Pulmonary artery endothelial cell (primary cell): Measurements from ENCODE around the gene MIGA1. TPM values are rescaled to one million over a fixed set of nuclear protein-coding genes. Genes with fewer than 3 reads are reported as not detected.
"Not testable (repeated sequence)": the region's sequence is repeated elsewhere in the genome, so short reads cannot be mapped to it uniquely, and the experiment has no call there.

ENCODE experiments used
- DNase-seq: peaks from one replicate; pipeline ENCODE4 v3.0.0-alpha.2; 2011; ENCODE audit warnings: low read depth, low spot score
- total RNA-seq: library from RNA; depleted of rRNA; stranded (reverse); fragments of >200 nt; gene quantifications from 2 replicates; pipeline ENCODE4 v1.2.3, GENCODE V29; 2014

The MIGA1 gene
- total RNA-seq, 1 donor from 2014 or later, result 9.9 TPM

DNA sequence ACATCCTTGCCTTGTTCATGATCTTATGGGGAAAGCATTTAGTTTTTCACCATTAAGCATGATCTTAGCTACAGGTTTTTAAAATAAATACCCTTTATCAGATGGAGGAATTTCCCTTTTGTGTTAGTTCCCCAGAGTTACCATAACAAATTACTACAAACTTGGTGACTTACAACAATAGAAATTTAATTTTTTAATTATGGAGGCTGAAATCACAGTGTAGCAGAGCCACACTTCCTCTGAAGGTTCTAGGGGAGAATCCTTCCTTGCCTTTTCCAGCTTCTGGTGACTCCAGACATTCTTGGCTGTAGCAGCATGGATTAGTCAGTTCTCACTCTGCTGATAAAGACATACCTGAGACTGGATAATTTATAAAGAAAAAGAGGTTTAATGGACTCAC lies 18.5 kb downstream of the MIGA1 start:
- peak; percentile 24 for DNase-seq

DNA sequence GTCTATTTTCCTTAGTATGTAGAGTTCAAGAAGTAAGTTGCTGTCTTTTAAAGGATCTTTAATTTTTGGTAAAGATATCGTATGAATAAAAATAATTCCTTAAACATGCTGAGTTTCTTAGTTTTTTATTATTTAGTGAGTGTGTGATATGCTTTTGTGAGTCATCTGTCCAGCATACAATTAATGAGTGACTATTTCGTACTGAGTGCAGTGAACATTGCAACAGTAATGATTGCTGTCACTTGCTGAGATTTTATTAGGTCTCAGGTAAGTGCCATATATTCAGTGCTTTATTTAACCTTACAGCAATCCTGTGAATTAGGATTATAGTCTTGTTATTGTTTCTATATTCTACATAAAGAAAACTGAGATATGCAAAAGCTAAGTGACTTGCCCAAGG lies 22.6 kb downstream of the MIGA1 start:
- DNase-seq, result no peak

DNA sequence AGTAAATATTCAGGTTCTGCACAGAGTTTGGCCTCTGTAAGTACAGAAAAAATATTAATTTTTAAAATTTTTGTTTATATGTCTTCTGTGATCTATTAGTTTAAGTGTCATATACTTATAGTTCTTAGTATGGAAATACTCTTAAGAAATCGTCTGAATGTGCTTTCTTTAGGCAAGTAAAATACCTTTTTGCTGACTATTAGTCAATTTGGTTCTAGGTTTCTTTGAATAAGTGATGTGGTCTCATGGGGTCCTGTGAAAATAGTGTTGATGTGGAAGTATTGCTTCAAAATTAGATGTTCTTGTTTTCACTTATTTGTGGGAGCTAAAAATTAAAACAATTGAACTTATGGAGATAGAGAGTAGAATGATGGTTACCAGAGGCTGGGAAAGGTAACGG lies 23.9 kb downstream of the MIGA1 start:
- no peak for DNase-seq

DNA sequence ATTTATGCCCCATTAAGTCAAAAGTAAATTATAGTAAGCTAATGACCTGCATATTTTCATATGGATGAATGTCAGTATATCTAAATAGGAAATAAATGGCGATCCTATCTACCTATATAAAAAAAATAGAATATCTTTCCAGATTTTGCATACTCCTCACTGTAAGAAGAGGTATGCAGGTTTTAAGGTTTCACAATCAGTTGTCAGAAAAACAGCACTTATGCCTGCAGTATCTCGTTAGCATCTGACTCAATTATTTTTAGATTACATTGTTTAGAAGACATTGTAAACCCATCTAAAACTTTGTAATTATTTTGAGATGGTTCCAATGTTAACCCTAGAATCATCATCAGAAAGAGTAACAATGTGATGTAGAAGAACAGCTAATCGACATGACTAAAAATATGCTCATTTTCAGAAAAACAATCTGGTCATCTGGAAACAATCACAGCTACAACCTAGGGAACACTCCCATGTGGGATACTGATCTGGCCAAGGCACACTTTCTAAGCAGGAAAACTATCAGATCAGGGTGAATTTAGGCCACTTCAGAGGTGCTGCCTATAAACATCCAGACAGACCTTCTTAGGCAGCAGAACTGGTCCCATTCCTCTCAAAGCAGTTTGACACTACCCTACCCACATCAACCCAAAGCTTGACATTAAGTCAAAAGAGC lies 30.5 kb downstream of the MIGA1 start:
- DNase-seq, result not testable (repeated sequence)

DNA sequence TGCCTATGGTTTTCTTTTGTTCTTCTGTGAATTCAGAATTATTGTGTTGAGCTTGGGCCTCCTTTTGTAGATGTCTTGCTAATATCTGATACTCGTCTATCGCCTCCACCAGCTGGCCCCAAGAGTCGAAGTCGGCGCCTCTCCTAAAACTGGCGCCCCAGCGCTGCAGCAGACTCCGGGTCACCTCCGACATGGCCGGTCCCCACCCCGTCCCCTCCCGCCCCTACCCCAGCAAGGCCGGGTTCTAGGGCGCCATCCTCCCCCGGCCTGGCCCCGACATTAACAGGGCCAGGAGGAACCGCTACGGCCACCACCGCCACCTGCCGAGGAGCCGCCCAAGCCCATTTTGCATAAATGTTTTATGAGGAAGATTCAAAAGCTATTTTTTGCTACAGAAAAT lies 32.1 kb downstream of the MIGA1 start:
- DNase-seq, result not testable (repeated sequence)

DNA sequence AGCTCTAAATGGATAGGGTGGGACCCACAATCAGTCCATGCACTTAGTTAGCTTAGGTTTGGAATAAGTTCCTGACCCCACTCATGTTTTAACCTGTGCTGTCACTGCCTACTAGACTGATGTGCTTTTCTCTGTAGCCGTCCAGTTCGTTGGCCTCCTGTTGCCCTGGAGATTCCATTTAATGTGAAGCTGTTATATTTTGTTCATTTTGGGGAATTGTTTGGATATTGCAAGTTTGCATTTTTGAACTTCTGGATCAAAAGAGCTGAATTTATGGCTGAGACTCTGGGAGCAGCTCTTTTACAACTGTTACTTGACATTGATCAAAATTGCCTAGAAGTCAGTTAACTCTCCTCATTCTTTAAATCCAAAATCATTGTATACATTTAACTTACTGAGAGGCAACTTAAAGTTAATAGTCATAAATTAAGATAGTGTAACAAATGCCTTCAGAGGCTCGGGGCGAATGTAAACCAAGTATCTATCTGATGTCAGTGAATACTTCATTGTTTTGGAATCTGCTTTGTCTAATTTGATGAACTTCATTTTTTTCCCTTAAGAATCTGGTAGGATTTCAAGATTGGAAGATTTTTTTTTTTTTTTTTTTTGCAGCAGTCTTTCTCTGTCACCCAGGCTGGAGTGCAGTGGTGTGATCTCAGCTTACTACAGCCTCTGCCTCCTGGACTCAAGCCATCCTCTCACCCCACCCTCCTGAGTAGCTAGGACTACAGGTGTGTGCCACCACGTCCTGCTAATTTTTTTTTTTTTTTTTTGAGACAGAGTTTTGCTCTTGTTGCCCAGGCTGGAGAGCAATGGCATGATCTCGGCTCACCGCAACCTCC lies 38.1 kb downstream of the MIGA1 start:
- DNase-seq, result no peak

DNA sequence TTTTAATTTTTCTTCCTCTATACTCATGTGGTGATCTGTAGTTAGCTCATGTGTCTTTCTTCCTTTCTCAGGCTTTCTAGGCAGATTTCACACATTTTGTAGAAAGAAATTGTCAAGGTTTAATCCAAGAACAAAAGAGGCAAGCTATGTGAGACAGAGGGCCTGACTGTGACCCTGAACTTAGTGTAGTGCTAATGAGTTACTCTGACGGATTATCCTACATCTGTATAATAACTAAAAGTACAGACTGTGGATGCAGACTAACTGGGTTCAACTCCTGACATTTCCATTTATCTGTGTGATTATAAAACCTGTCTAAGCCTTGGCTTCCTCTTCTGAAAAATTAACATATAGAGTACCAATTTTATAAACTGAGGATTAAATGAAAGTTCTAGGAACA lies 40.7 kb downstream of the MIGA1 start:
- no peak for DNase-seq

DNA sequence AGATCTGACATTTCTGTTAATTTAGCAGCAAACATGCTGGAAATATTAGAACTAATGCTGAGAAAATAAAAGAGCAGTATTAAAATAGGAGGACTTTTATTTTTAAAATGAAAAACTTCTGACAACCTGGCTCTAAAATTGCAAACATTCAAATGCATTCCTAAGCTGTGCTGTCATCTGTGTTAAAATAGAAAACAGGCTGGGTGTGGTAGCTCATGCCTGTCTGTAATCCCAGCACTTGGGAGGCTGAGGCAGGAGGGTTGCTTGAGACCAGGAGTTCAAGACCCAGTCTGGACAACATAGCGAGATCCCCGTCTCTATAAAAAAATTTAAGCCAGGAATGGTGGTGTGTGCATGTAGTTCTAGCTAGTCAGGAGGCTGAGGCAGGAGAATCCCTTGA lies 44.6 kb downstream of the MIGA1 start:
- no peak for DNase-seq

DNA sequence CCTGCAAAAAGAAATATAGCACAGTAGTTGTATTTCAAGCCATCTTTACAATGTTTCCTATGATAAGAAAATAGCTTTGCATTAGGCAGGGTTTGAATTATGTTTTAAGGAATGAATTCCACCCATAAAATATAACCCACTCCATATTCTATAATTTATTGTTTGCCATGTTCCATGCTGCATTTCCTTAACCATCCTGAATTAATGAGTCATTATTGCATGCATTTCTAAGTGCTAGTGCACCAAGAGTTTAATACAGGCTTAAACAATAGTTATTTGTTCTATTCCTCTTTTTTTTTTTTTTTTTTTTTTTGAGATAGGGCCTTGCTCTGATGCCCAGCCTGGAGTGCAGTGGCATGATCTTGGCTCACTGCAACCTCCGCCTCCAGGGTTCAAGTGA lies 45.2 kb downstream of the MIGA1 start:
- no peak for DNase-seq

DNA sequence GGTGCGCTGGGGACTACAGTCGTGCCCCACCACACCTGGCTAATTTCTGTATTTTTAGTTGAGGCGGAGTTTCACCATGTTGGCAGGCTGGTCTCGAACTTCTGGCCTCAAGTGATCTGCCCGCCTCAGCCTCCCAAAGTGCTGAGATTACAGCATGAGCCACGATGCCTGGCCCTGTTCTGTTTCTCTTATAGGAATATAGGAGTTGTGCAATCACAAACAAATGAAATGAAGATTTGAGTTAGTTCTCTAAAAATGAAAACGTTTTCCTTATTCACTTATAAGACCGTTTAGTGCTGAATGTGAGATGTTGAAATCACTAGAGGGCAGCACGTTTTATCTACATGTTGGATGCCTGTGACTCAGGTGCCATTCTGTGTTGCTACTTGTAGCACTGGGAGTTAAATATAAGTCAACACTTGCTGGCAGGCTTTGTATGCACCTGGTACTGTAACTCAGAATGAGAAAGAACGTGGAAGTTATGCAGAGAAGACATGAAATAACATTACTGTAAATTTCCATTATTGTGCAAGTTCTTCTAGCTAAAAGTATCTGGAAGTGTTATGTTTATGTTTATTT lies 45.8 kb downstream of the MIGA1 start:
- DNase-seq, result peak; percentile 55

DNA sequence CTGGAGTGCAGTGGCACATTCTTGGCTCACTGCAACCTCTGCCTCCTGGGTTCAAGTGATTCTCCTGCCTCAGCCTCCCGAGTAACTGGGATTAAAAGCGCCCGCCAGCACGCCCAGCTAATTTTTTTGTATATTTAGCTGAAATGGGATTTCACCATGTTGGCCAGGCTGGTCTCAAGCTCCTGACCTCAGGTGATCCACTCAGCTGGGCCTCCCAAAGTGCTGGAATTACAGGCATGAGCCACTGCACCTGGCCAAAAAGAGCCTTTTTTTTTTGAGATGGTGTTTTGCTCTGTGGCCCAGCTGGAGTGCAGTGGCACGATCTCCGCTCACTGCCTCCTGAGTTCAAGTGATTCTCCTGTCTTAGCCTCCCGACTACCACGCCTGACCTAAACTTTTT lies 47.4 kb downstream of the MIGA1 start:
- not testable (repeated sequence) for DNase-seq

DNA sequence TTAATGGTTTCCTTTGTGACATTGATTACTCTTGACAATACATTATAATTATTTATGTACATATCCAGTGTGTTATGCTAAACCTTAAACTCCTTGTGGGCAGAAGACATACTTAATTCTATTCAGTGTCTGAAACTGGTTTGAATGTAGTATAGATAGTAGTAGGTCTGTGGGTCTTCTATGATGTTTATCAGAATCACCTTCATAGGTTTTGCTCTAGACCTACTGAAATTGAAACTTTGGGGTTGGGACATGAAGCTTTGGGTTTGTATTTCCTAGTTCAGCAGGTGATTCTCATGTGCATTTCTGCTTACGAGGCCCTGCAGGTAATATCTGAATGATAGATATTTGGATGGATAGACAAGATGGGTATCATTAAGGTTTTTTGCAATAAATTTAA lies 48.6 kb downstream of the MIGA1 start:
- DNase-seq, result no peak

DNA sequence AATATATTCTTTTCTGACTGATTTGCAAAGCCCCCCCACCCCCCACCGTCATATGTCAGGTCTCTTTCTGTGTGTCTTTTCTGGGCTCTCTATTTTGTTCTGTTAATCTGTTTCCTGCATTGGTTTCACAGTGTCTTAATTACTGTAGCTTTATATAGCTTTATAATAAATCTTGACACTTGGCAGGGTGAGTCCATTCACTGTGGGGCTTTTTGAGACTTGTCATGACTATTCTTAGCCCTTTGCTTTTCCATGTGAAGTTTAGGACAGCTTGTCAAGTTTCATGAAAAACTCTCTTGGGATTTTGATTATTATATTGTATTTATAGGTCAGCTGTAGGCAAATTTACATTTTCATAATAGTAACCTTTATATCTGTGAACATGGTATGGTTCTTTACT lies 50.4 kb downstream of the MIGA1 start:
- DNase-seq, result no peak

DNA sequence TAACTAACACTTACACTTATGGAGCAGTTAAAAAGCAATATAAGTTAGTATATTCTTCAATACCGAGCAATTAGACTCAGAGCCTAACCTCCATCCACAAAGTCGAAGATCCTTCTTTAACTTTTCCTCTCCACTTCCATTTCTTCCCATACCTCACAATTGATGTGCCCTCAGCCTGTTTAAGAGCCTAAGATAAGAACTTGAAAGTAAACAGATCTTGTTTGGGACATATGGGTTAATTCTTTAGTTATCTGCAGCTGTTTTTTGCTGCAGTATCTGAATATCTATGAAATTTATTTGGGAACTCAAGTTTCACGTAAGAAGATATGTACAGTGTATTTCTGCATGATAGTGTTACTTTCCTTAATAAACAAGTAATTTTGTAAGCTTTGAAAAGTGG lies 51.5 kb downstream of the MIGA1 start:
- no peak for DNase-seq

DNA sequence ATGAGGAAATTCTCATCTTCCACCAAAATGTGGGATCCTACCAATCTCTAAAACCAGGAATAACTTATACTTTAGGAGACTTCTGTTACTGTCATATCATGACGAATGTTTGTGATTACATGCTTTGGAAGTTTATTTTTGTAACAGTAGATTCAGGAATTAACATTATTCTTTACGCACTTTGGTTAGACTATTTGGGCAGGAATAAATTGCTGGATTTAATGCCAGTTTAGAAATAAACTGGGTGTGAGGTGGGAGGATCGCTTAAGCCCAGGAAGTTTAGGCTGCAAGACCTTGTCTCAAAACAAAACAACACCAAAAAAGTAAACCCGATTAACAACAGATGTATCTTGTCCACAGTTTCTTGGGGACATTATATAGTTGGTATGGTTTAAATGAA lies 52.1 kb downstream of the MIGA1 start:
- DNase-seq, result no peak

DNA sequence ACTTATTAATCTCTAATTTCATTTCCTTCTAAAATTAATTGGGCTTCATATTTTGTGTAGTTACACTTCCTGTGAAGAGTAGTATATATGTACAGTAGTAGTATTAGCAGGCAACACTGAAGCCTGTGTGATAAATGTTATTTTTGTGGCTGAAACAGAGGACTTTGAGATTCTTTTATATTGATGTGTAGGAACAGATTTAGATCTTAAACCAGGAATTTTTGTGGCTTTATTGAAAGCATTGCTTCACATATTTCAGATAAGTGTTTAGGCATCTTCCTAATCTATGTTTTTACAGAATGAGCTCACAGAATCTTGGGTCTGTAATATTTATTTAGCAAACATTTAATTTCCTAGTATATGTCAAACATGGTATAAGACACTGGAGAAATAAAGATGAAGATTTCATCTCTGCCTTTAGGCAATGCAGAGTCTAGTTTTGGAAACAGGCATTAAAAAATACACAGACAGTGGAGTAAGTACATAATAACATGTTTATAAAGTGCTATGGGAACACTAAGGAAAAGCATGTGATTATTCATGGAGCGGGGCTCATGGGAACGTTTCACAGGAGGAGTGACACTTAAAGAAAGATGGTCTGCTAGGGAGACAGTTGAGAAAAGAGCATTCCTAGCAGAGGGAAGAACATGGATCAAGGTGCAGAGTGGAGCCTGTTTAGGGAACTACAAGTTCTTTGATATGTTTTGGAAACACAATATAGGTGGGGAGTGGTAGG lies 52.7 kb downstream of the MIGA1 start:
- peak; percentile 43 for DNase-seq

DNA sequence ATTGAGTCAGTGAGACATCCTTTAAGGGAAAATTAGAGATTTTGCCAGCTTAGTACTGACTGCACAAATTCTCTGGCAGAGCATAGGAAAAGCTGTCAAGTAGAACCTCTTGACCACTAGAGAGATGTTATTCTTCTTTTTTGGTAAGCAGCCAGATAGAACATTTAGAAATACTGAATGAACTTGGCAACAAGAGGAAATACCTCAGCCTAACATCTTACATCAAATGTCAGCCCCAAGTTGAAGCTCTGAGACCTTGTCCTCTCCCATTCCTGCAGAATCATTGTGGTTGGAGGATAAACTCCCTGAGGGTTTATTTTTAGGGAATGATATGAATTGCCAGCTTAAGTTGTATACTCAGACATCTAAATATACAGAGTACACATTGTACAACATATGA lies 53.5 kb downstream of the MIGA1 start:
- peak; percentile 78 for DNase-seq

DNA sequence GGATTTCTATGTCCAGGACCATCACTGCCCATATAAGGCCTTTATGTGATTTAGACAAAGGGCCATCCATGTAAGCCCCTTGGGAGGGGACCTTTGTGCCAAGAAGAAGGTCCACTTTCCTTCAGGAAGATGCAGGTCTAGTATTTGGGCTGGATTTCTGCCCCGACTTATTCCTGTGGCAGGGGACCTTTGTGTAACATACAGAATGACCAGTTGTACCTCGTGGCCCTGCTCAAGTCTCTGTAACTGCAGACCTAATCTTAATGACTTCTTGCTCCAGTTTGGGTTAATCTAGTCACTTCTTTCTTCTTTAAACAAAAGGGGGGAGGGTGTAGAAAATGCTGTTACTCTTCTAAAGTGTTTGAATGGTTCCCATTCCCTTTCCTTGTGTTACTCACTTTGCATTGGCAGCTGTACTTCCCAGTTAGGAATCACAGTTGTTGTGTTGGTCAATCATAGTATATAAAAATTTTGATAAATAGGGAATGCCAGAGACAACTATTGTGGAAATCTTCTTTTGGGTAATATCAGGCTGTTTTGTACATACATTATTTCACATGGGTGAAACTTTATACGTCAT lies 54.2 kb downstream of the MIGA1 start:
- no peak for DNase-seq

DNA sequence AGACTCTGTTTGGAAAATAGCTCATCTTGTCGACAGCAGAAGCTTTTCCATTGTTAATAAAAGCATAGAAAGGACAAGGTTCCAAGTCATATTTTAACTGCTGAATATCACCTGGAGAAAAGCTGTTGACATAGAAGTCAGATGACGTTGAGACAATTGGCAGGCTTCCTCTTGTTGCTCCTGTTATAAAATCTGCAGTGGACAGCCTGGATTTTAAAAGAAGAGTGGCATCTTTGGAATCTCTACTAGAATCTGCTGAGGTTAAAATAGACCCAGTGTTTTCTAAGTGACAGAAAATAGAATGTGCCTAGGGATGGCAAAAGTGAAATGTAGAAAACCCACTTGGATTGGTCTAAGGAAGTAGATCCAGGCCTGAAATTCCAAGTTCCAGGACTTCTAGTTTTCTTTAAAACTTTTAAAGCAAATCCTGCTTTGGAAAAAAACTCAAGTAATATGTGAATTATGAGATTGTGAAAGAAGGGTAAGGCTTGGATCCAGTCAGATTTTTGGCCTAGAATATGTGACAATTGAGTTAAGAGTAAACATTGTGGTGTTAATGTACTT lies 55.4 kb downstream of the MIGA1 start:
- no peak for DNase-seq

DNA sequence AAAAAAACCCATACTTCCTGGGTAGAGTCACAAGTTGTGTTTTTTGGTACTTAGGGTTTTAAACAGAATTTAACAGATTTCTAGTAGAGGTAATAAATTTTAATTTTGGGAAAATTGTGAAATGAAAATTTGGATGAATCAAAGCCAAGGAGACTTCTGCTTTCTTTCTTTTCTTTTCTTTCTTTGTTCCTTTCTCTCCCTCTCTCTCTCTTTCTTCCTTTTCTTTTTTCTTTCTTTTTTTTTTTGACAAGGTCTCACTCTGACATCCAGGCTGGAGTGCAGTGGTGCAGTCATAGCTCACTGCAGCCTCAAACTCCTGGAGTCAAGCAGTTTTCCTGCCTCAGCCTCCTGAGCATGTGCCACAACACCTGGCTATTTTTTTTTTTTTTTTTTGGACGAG lies 62.1 kb downstream of the MIGA1 start:
- DNase-seq, result no peak

DNA sequence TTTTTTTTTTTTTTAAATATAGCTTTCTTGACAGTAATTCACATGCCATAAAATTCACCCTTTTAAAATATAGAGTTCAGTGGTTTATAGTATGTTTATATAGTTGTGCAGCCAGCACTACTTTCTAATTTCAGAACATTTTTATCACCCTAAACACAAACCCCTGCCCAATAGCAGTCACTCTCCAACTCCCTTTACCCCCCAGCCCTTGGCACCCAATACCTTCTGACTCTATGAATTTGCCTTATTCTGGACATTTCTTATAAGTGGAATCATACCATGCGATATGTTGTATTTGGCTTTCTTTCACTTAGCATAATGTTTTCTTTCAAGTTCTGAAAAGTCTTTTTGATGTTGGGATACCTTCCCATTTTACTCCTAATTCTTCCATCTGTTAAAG lies 66.5 kb downstream of the MIGA1 start:
- no peak for DNase-seq
